Kidney (tissue), 14 donors: ENCODE results near the gene ARHGAP28. TPM values are rescaled to one million over a fixed set of nuclear protein-coding genes. Genes with fewer than 3 reads are reported as not detected.

ENCODE experiments used
- DNase-seq, 5 donors: peaks; one replicate each; pipeline ENCODE4 v3.0.0-alpha.2; 2013 to 2020
- FAIRE-seq: peaks from 2 replicates; lab custom pipeline; 2012; peaks lifted over from hg19 to GRCh38; lab: Jason Lieb, UNC
- H3K27ac ChIP-seq, 2 donors: one replicate each; pipeline ENCODE4 v1.7.0; 2013; ENCODE audit warnings: low read depth in 2 of 2, low read length in 2 of 2, inconsistent platforms in 1 of 2
- H3K27me3 ChIP-seq: one replicate; pipeline ENCODE4 v1.7.1; 2013; ENCODE audit warnings: low read length, inconsistent platforms; ENCODE audit not compliant: control insufficient read depth, insufficient read depth
- H3K36me3 ChIP-seq, 3 donors: one replicate each; pipeline versions ENCODE4 v1.7.0 to v1.7.1; 2013; ENCODE audit warnings: low read length in 3 of 3, control low read depth in 1 of 3, inconsistent platforms in 1 of 3; ENCODE audit not compliant: insufficient read depth in 3 of 3, control insufficient read depth in 2 of 3
- H3K4me1 ChIP-seq, 3 donors: one replicate each; pipeline versions ENCODE4 v1.7.0 to v1.7.1; 2013; ENCODE audit warnings: low read length in 3 of 3, inconsistent platforms in 1 of 3, low read depth in 1 of 3; ENCODE audit not compliant: control insufficient read depth in 2 of 3, insufficient read depth in 2 of 3
- H3K4me3 ChIP-seq, 3 donors: one replicate each; pipeline versions ENCODE4 v1.7.0 to v1.8.1; 2013; ENCODE audit warnings: low read length in 3 of 3, control low read depth in 1 of 3, inconsistent platforms in 1 of 3
- H3K9ac ChIP-seq, 3 donors: one replicate each; pipeline versions ENCODE4 v1.7.0 to v1.7.1; 2013; ENCODE audit warnings: low read length in 3 of 3, control low read depth in 1 of 3, inconsistent platforms in 1 of 3
- H3K9me3 ChIP-seq, 3 donors: one replicate each; pipeline versions ENCODE4 v1.7.0 to v1.7.1; 2013; ENCODE audit warnings: low read length in 3 of 3, control low read depth in 1 of 3, inconsistent platforms in 1 of 3; ENCODE audit not compliant: control insufficient read depth in 2 of 3, insufficient read depth in 1 of 3
- CTCF ChIP-seq: IDR thresholded peaks from 3 replicates; pipeline ENCODE4 v1.5.1; 2012; ENCODE audit warnings: mild to moderate bottlenecking, moderate library complexity, borderline replicate concordance; ENCODE audit not compliant: insufficient read depth; ENCODE audit errors: extremely low read depth
- intact Hi-C: fragments of 100-400 bp; cut with DNase I; formaldehyde crosslinking; loops from one replicate; pipeline ENCODE4 v1.11.1; 2022
- polyA plus RNA-seq: library from polyadenylated mRNA; stranded (reverse); fragments of 350-450 nt; fragmentation: Illumina TruSeq; extraction: RNeasy Lipid Tissue Mini Kit (QIAGEN cat#74804); gene quantifications from one replicate; pipeline ENCODE4 v1.2.3, GENCODE V29; 2014; ENCODE audit warnings: low read depth, low replicate concordance; ENCODE audit not compliant: insufficient read depth
- total RNA-seq: library from RNA; stranded (reverse); fragmentation: NEBNext Ultra II Directional; extraction: Animal tissue kit (Norgen Biotek cat#: 25700); gene quantifications from one replicate; pipeline ENCODE4 v1.2.1, GENCODE V29; 2021
- donor health status: control.
- donor health status: control.
- donor health status: control.
- donor health status: control.
- donor health status: control.
- donor health status: DM: yes; HTN: yes; CAD: no.
- donor health status: Normal renal cell carcinoma (clear cell type).

ARHGAP28 gene
- total and polyA plus RNA-seq, 2 donors from 2014 or later: 4.6 TPM

- H3K9ac ChIP-seq: no peak overlapping the region
- peaks cover 0 to 3% (median 2%) of the 10 kb centered on the region in 3 donors for H3K36me3 ChIP-seq
- TF ChIP-seq CTCF: no peak
- H3K4me3 ChIP-seq: no peak overlapping the region
- no peaks in the 10 kb centered on the region for H3K27me3 ChIP-seq
- H3K9me3 ChIP-seq: peaks cover 0 to 3% (median 2%) of the 10 kb centered on the region in 3 donors
- FAIRE-seq (no peak), DNase-seq (no peak)
- intact Hi-C loops: no loop called here
- H3K4me1 ChIP-seq: no peaks in the 10 kb centered on the region
- H3K27ac ChIP-seq: no peak overlapping the region
Observed at GRCh38 chr18:6962571-6963451, 233.3 kb downstream of the ARHGAP28 start.

GRCh38 chr18:6963452-6964097, 234.1 kb downstream of the ARHGAP28 start:
- intact Hi-C loops: no loop called here
- FAIRE-seq: no peak

More at GRCh38 chr18:6963452-6964097, 234.1 kb downstream of the ARHGAP28 start:
- H3K9me3 ChIP-seq: peaks cover 0 to 3% (median 2%) of the 10 kb centered on the region in 3 donors
- H3K36me3 ChIP-seq: peaks cover 0 to 3% (median 2%) of the 10 kb centered on the region in 3 donors
- no peaks in the 10 kb centered on the region for H3K27me3 ChIP-seq
- no peak overlapping the region for H3K9ac ChIP-seq
- H3K4me1 ChIP-seq: no peaks in the 10 kb centered on the region
- no peak for TF ChIP-seq CTCF
- H3K4me3 ChIP-seq: no peak overlapping the region
- no peak overlapping the region for H3K27ac ChIP-seq
- DNase-seq: no peak
